HCT116 (cell line): Measurements from ENCODE around the gene CORO2B. TPM values are rescaled to one million over a fixed set of nuclear protein-coding genes. Genes with fewer than 3 reads are reported as not detected.

Experiments used
- ATAC-seq: fragments of 200-7000 bp; cut with Tn5 transposase; 2 replicates; pipeline ENCODE4 v1.9.1; 2020; ENCODE audit warnings: mild to moderate bottlenecking, moderate library complexity
- BruUV-seq: library from RNA; stranded (reverse); fragments of 400-500 nt; replicated peaks from 2 replicates; lab custom pipeline; 2021; lab: Mats Ljungman, UMichigan
- CTCF ChIA-PET: fragments of 300-600 bp; sonication (Branson Sonifier 250); formaldehyde crosslinking; loops from one replicate; lab custom pipeline; 2021; ENCODE audit warnings: antibody characterized with exemption; lab: Charles Lee
- POLR2A ChIA-PET: fragments of 300-600, 350-600 bp; sonication (Branson Sonifier 250); formaldehyde crosslinking; loops from one replicate; lab custom pipeline; 2021; ENCODE audit warnings: antibody characterized with exemption; lab: Charles Lee
- RAD21 ChIA-PET, 2 experiments: fragments of 300-600 bp; sonication (Branson Sonifier 250); formaldehyde crosslinking; loops; one replicate each; lab custom pipeline; 2023; ENCODE audit warnings: low total read pairs in 2 of 2; ENCODE audit not compliant: uncharacterized antibody in 2 of 2, unreplicated experiment in 2 of 2, low non-redundant PET in 1 of 2; lab: Charles Lee
- DNase-seq: peaks from one replicate; pipeline ENCODE4 v3.0.0-alpha.2; 2010; ENCODE audit warnings: low read depth, low spot score
- H2AFZ ChIP-seq: fragments of 200-600 bp; shearing (Covaris generic), sonication (generic); 2 replicates; pipeline ENCODE4 v1.6.1; 2017; ENCODE audit warnings: low read depth, mixed run types, mixed read lengths, antibody characterized with exemption, low read length; ENCODE audit not compliant: poor library complexity, severe bottlenecking
- H3K27ac ChIP-seq: 2 replicates; pipeline ENCODE4 v1.5.1; 2012; ENCODE audit warnings: low read depth, low read length
- H3K27me3 ChIP-seq: fragments of 200-600 bp; sonication (generic); 2 replicates; pipeline ENCODE4 v1.6.1; 2016; ENCODE audit warnings: mixed run types, low read length, mixed read lengths; ENCODE audit not compliant: insufficient read depth
- H3K36me3 ChIP-seq, 2 experiments: fragments of 200-500 bp in 1 of 2; fragments of 200-600 bp in 1 of 2; sonication (Bioruptor generic) in 1 of 2; sonication (generic) in 1 of 2; 2 replicates each; pipeline versions ENCODE4 v1.5.1 to v1.6.1; 2014 to 2016; ENCODE audit warnings: low read length in 2 of 2, inconsistent platforms in 1 of 2, mixed read lengths in 1 of 2, mixed run types in 1 of 2; ENCODE audit not compliant: insufficient read depth in 2 of 2, control insufficient read depth in 1 of 2
- H3K4me1 ChIP-seq, 2 experiments: fragments of 200-600 bp in 1 of 2; sonication (generic) in 1 of 2; 2 replicates each; pipeline versions ENCODE4 v1.5.1 to v1.6.1; 2012 to 2017; ENCODE audit warnings: low read length in 2 of 2, inconsistent platforms in 1 of 2, mild to moderate bottlenecking in 1 of 2, mixed read lengths in 1 of 2, mixed run types in 1 of 2, moderate library complexity in 1 of 2; ENCODE audit not compliant: insufficient read depth in 2 of 2, control insufficient read depth in 1 of 2
- H3K4me2 ChIP-seq: fragments of 200-600 bp; sonication (generic); 2 replicates; pipeline ENCODE4 v1.6.1; 2017; ENCODE audit warnings: mixed run types, low read length, mixed read lengths
- H3K4me3 ChIP-seq, 2 experiments: fragments of 200-600 bp in 1 of 2; sonication (generic) in 1 of 2; replicated peaks in 1 of 2; 2 replicates each; pipeline ENCODE4 v1.5.1; 2011 to 2016; ENCODE audit warnings: low read length in 2 of 2, control low read depth in 1 of 2, low read depth in 1 of 2, mild to moderate bottlenecking in 1 of 2, mixed read lengths in 1 of 2, mixed run types in 1 of 2
- H3K79me2 ChIP-seq: fragments of 200-600 bp; sonication (generic); 2 replicates; pipeline ENCODE4 v1.6.1; 2017; ENCODE audit warnings: mild to moderate bottlenecking, mixed run types, low read length, moderate library complexity, mixed read lengths; ENCODE audit not compliant: insufficient read depth
- H3K9ac ChIP-seq: fragments of 200-600 bp; sonication (generic); 2 replicates; pipeline ENCODE4 v1.6.1; 2016; ENCODE audit warnings: low read length, mixed read lengths
- H3K9me2 ChIP-seq: fragments of 200-600 bp; sonication (generic), shearing (Covaris generic); 2 replicates; pipeline ENCODE4 v1.6.1; 2017; ENCODE audit warnings: mixed run types, mild to moderate bottlenecking, moderate library complexity; ENCODE audit not compliant: insufficient read depth
- H3K9me3 ChIP-seq, 2 experiments: fragments of 200-500 bp in 1 of 2; fragments of 200-600 bp in 1 of 2; sonication (Bioruptor generic) in 1 of 2; sonication (generic) in 1 of 2; 2 replicates each; pipeline ENCODE4 v1.6.1; 2014 to 2017; ENCODE audit warnings: low read length in 2 of 2, mixed read lengths in 2 of 2, inconsistent platforms in 1 of 2, low read depth in 1 of 2, mild to moderate bottlenecking in 1 of 2, mixed run types in 1 of 2, moderate library complexity in 1 of 2; ENCODE audit not compliant: control insufficient read depth in 1 of 2, insufficient read depth in 1 of 2
- H4K20me1 ChIP-seq: fragments of 200-600 bp; sonication (generic), shearing (Covaris generic); 2 replicates; pipeline ENCODE4 v1.6.1; 2017; ENCODE audit warnings: mixed run types, mild to moderate bottlenecking, moderate library complexity; ENCODE audit not compliant: insufficient read depth
- CBX3 ChIP-seq: IDR thresholded peaks from 2 replicates; pipeline ENCODE4 v1.6.1; 2012; ENCODE audit warnings: low read depth
- CEBPB ChIP-seq: IDR thresholded peaks from 2 replicates; pipeline ENCODE4 v1.6.1; 2012; ENCODE audit warnings: low read depth
- EGR1 ChIP-seq: IDR thresholded peaks from 2 replicates; pipeline ENCODE4 v1.6.1; 2012; ENCODE audit warnings: low read depth
- ELF1 ChIP-seq: IDR thresholded peaks from 2 replicates; pipeline ENCODE4 v1.6.1; 2012; ENCODE audit warnings: low read depth, borderline replicate concordance
- EZH2 ChIP-seq: fragments of 200-600 bp; sonication (generic); IDR thresholded peaks from 2 replicates; pipeline ENCODE4 v1.6.1; 2017; ENCODE audit warnings: antibody characterized with exemption, mixed run types
- EZH2phosphoT487 ChIP-seq: fragments of 200-600 bp; IDR thresholded peaks from 2 replicates; pipeline ENCODE4 v1.6.1; 2018; ENCODE audit warnings: antibody characterized with exemption, borderline replicate concordance
- FOSL1 ChIP-seq: IDR thresholded peaks from 2 replicates; pipeline ENCODE4 v1.6.1; 2012; ENCODE audit warnings: low read depth
- JUND ChIP-seq: IDR thresholded peaks from 2 replicates; pipeline ENCODE4 v1.6.1; 2012
- POLR2A ChIP-seq: IDR thresholded peaks from 2 replicates; pipeline ENCODE4 v1.7.0; 2011; ENCODE audit warnings: borderline replicate concordance; ENCODE audit not compliant: insufficient read depth, insufficient read length; ENCODE audit errors: extremely low read depth
- POLR2AphosphoS5 ChIP-seq: IDR thresholded peaks from 2 replicates; pipeline ENCODE4 v1.6.1; 2011; ENCODE audit warnings: mild to moderate bottlenecking, low read depth, low read length, moderate library complexity
- SIN3A ChIP-seq: IDR thresholded peaks from 2 replicates; pipeline ENCODE4 v1.6.1; 2012; ENCODE audit warnings: low read depth
- SRF ChIP-seq: IDR thresholded peaks from 2 replicates; pipeline ENCODE4 v1.6.1; 2012; ENCODE audit warnings: low read depth
- TCF7L2 ChIP-seq: IDR thresholded peaks from 2 replicates; pipeline ENCODE4 v1.7.0; 2011; ENCODE audit warnings: borderline replicate concordance, inconsistent platforms; ENCODE audit not compliant: insufficient read depth, insufficient read length; ENCODE audit errors: extremely low read depth
- YY1 ChIP-seq: IDR thresholded peaks from 2 replicates; pipeline ENCODE4 v1.6.1; 2011; ENCODE audit warnings: low read length, low read depth, moderate library complexity, mild to moderate bottlenecking; ENCODE audit not compliant: insufficient replicate concordance; ENCODE audit errors: extremely low read depth
- ZFX ChIP-seq: fragments of 450-650 bp; IDR thresholded peaks from 2 replicates; pipeline ENCODE4 v1.6.1; 2017
- ZNF274 ChIP-seq: fragments of 200-500 bp; sonication (Bioruptor generic); IDR thresholded peaks from 2 replicates; pipeline ENCODE4 v1.6.1; 2014; ENCODE audit warnings: mild to moderate bottlenecking, low read depth, low read length, inconsistent platforms
- intact Hi-C: fragments of 100-400 bp; cut with micrococcal nuclease; formaldehyde crosslinking; loops from 2 replicates; pipeline ENCODE4 v1.10.0; 2022
- total RNA-seq: library from RNA; stranded (reverse); gene quantifications from one replicate; pipeline ENCODE4 v1.2.1, GENCODE V29; 2021; ENCODE audit not compliant: unreplicated experiment
- TF ChIP-seq, protein P1 (sequence below): IDR thresholded peaks from 2 replicates; pipeline ENCODE4 v1.6.1; 2011; ENCODE audit warnings: mild to moderate bottlenecking, low read length, moderate library complexity; ENCODE audit not compliant: insufficient replicate concordance; ENCODE audit errors: extremely low read depth
- TF ChIP-seq, protein P2 (sequence below): IDR thresholded peaks from 2 replicates; pipeline ENCODE4 v1.6.1; 2012
- TF ChIP-seq, protein P3 (sequence below): IDR thresholded peaks from 2 replicates; pipeline ENCODE4 v1.6.1; 2012
- TF ChIP-seq, protein P4 (sequence below), 3 experiments: fragments of 200-600 bp in 1 of 3; sonication (generic) in 1 of 3; IDR thresholded peaks in 2 of 3; conservative IDR thresholded peaks in 1 of 3; 2 replicates each; pipeline ENCODE4 v1.5.1; 2012 to 2017; ENCODE audit warnings: low read depth in 2 of 3, low read length in 2 of 3, antibody characterized with exemption in 1 of 3, borderline replicate concordance in 1 of 3, control low read depth in 1 of 3, mild to moderate bottlenecking in 1 of 3, mixed read lengths in 1 of 3, mixed run types in 1 of 3, moderate library complexity in 1 of 3; ENCODE audit not compliant: insufficient read depth in 1 of 3

The CORO2B gene
- total RNA-seq, 1 experiment from 2014 or later: 2.8 TPM

DNA sequence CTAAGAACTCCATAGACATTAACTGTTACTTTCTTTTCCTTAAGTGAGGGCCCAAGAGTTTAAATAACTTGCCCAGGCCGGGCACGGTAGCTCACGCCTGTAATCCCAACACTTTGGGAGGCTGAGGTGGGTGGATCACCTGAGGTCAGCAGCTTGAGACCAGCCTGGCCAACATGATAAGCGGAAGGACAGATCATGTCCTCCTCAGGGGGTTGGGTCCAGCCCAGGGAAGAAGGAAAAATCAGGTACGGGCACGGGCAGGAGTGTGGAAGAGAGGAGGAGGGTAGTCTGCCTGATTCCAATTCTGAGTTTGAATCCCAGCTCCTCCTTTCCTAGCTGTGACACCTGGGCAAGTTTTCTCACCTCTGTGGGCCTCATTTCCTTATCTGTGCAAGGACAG lies 123.1 kb downstream of the CORO2B start:
- Histone ChIP-seq H3K4me1 (peaks cover under 1% of the 10 kb centered on the region in 2 experiments; a peak in 2 of 4 replicates), H3K36me3 (no peaks in the 10 kb centered on the region), H3K9me3 (no peaks in the 10 kb centered on the region), H3K27ac (no peak overlapping the region), H3K9me2 (no peaks in the 10 kb centered on the region), H2AFZ (no peak overlapping the region), H3K4me3 (no peak overlapping the region), H3K27me3 (no peaks in the 10 kb centered on the region), H3K9ac (no peak overlapping the region), H4K20me1 (no peaks in the 10 kb centered on the region), H3K79me2 (no peaks in the 10 kb centered on the region), H3K4me2 (no peak overlapping the region)
- no TSS peak for BruUV-seq
- ChIA-PET CTCF (interaction anchor here (0.7 kb wide), 1 partner anchor 59 kb away, joined by 10 read pairs; no protein-coding TSS in a partner anchor), POLR2A (no interaction called here), RAD21 (no interaction called here)
- TF ChIP-seq YY1 (no peak), SRF (no peak), EGR1 (no peak), EZH2phosphoT487 (no peak), CEBPB (no peak), FOSL1 (no peak), POLR2A (no peak), POLR2AphosphoS5 (no peak), ZFX (no peak), JUND (no peak), ZNF274 (no peak), EZH2 (no peak), TCF7L2 (no peak), ELF1 (no peak), CBX3 (no peak), SIN3A (no peak)
- TF ChIP-seq, protein P1, sequence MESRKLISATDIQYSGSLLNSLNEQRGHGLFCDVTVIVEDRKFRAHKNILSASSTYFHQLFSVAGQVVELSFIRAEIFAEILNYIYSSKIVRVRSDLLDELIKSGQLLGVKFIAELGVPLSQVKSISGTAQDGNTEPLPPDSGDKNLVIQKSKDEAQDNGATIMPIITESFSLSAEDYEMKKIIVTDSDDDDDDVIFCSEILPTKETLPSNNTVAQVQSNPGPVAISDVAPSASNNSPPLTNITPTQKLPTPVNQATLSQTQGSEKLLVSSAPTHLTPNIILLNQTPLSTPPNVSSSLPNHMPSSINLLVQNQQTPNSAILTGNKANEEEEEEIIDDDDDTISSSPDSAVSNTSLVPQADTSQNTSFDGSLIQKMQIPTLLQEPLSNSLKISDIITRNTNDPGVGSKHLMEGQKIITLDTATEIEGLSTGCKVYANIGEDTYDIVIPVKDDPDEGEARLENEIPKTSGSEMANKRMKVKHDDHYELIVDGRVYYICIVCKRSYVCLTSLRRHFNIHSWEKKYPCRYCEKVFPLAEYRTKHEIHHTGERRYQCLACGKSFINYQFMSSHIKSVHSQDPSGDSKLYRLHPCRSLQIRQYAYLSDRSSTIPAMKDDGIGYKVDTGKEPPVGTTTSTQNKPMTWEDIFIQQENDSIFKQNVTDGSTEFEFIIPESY: no peak
- TF ChIP-seq, protein P2, sequence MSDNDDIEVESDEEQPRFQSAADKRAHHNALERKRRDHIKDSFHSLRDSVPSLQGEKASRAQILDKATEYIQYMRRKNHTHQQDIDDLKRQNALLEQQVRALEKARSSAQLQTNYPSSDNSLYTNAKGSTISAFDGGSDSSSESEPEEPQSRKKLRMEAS: no peak
- TF ChIP-seq, protein P3, sequence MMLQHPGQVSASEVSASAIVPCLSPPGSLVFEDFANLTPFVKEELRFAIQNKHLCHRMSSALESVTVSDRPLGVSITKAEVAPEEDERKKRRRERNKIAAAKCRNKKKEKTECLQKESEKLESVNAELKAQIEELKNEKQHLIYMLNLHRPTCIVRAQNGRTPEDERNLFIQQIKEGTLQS: no peak
- TF ChIP-seq, protein P4, sequence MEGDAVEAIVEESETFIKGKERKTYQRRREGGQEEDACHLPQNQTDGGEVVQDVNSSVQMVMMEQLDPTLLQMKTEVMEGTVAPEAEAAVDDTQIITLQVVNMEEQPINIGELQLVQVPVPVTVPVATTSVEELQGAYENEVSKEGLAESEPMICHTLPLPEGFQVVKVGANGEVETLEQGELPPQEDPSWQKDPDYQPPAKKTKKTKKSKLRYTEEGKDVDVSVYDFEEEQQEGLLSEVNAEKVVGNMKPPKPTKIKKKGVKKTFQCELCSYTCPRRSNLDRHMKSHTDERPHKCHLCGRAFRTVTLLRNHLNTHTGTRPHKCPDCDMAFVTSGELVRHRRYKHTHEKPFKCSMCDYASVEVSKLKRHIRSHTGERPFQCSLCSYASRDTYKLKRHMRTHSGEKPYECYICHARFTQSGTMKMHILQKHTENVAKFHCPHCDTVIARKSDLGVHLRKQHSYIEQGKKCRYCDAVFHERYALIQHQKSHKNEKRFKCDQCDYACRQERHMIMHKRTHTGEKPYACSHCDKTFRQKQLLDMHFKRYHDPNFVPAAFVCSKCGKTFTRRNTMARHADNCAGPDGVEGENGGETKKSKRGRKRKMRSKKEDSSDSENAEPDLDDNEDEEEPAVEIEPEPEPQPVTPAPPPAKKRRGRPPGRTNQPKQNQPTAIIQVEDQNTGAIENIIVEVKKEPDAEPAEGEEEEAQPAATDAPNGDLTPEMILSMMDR (IDR thresholded peaks at IDR 0.05 in 2 of 3, conservative IDR thresholded peaks at IDR 0.05 in 1 of 3; ENCODE audit: borderline replicate concordance in 1 of 3, insufficient read depth in 1 of 3, low read depth in 2 of 3, low read length in 2 of 3): no peak
- no peak for ATAC-seq
- intact Hi-C loops: no loop called here
- DNase-seq: no peak
